ENCODE measurements around the gene SLC30A2. TPM values are rescaled to one million over a fixed set of nuclear protein-coding genes. Genes with fewer than 3 reads are reported as not detected.

Gene SLC30A2
- total RNA-seq, 4 donors from 2014 or later = not detected

DNA sequence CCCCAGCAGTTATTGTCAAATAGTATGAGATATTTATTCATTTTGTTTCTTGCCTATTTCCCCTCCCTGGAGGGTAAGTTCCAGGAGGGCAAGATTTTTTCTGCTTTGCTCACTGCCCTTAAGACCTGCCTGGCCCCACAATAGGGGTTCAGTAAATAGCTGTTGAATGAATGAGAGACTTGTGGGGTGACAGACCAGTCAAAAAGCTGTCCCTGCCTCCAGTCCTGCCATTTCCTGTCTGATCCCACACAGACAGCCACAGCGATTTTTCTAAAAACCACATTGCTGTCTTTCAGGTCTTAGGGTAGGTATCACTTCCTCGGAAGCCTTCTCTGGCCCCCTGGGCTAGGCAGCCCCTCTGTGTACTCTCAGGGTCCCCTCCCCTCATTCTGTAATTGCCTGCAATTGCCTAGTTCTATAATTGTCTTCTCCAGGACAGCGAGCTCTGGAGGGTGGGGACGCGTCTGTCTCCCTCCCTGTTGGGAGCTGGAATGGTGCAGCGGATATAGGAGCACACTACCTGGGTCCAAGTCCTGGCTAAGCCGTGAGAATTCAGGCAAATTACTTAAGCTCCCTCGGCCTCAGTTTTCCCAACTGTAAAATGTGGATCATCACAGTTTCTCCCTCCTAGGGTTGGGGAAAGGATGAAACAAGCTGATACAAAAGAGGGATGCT is 26.1 kb downstream of the SLC30A2 start:
- WGBS, 2 donors = 71 to 83% methylated on average over 8 of the region's 8 CpGs
- H3K4me1 ChIP-seq = peaks cover 8 to 15% (median 12%) of the 10 kb centered on the region in 3 donors

DNA sequence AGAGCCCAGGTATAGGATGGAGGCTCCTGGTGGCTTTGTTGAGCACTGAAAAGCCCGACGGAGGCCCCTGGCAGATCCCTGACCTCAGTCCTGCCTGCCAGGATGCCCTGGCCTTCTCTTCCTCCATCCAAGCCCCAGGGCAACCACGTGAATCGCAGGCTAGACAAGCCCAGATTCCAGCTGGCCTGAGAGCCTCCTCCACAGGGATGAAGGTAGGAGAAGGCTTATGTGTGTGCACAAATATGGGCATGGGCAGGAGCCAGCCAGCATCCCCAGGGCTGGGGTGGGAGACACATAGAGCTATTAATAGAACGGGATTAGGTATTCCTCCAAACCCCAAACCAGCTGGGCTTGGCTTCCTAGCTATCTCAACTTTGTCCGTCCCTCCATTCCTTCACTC is 28.3 kb downstream of the SLC30A2 start:
- no peaks in the 10 kb centered on the region for H3K27me3 ChIP-seq
- H3K4me3 ChIP-seq = no peak overlapping the region
- H3K9me3 ChIP-seq = no peaks in the 10 kb centered on the region
- no peak for DNase-seq
- TF ChIP-seq, protein P1, sequence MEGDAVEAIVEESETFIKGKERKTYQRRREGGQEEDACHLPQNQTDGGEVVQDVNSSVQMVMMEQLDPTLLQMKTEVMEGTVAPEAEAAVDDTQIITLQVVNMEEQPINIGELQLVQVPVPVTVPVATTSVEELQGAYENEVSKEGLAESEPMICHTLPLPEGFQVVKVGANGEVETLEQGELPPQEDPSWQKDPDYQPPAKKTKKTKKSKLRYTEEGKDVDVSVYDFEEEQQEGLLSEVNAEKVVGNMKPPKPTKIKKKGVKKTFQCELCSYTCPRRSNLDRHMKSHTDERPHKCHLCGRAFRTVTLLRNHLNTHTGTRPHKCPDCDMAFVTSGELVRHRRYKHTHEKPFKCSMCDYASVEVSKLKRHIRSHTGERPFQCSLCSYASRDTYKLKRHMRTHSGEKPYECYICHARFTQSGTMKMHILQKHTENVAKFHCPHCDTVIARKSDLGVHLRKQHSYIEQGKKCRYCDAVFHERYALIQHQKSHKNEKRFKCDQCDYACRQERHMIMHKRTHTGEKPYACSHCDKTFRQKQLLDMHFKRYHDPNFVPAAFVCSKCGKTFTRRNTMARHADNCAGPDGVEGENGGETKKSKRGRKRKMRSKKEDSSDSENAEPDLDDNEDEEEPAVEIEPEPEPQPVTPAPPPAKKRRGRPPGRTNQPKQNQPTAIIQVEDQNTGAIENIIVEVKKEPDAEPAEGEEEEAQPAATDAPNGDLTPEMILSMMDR (IDR thresholded peaks at IDR 0.05) = no peak
- intact Hi-C loops (cut with DNase I) = no loop called here
- no peak overlapping the region for H3K27ac ChIP-seq
- WGBS, 2 donors = 43 to 44% methylated on average over 3 to 6 of the region's 6 CpGs
- H3K4me1 ChIP-seq = peaks cover 8 to 16% (median 12%) of the 10 kb centered on the region in 3 donors
- H3K36me3 ChIP-seq = no peaks in the 10 kb centered on the region

More for the DNA sequence above, 26.1 kb downstream of the SLC30A2 start:
- Histone ChIP-seq H3K9me3 (no peaks in the 10 kb centered on the region), H3K36me3 (no peaks in the 10 kb centered on the region), H3K4me3 (no peak overlapping the region), H3K27ac (no peak overlapping the region), H3K27me3 (no peaks in the 10 kb centered on the region)
- DNase-seq = no peak
- TF ChIP-seq, protein P1 (IDR thresholded peaks at IDR 0.05) = no peak
- no peak for TF ChIP-seq POLR2A (IDR thresholded peaks at IDR 0.05)
- intact Hi-C loops (cut with DNase I) = no loop called here

DNA sequence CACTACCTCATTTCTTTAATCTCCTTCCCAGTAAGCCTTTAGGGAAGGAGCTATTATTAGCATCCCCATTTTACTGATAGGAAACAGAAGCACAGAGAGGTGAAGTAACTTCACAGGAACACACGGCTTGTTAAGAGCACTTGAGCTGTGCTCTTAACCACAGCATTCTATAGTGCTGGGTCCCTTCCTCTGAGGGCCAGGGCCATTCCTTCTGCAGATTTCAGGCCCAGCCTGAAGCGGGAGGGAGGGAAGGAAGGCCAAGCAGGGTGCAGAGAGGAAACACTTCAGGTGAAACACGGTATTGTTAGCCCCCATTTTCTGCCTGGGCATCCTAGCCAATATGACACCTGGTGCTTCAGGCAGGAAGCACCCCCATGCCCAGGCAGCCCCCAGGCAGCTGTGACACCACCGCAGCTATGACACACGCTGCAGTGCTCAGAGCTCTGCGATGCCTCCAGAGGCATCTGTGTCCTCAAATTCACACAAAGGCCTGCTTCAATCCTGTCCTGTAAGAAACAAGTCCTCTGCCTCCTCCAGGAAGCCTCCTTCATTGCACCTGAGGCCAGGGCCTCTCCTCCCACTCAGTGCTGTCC is 28.9 kb downstream of the SLC30A2 start:
- TF ChIP-seq, protein P1 (IDR thresholded peaks at IDR 0.05) = no peak
- TF ChIP-seq POLR2A (IDR thresholded peaks at IDR 0.05) = no peak
- intact Hi-C loops (cut with DNase I) = no loop called here
- Histone ChIP-seq H3K4me3 (no peak overlapping the region), H3K9me3 (no peaks in the 10 kb centered on the region), H3K36me3 (no peaks in the 10 kb centered on the region), H3K27ac (no peak overlapping the region), H3K4me1 (peaks cover 8 to 14% (median 9%) of the 10 kb centered on the region in 3 donors), H3K27me3 (no peaks in the 10 kb centered on the region)
- WGBS, 2 donors = 56 to 74% methylated on average over 4 to 6 of the region's 6 CpGs
- no peak for DNase-seq

DNA sequence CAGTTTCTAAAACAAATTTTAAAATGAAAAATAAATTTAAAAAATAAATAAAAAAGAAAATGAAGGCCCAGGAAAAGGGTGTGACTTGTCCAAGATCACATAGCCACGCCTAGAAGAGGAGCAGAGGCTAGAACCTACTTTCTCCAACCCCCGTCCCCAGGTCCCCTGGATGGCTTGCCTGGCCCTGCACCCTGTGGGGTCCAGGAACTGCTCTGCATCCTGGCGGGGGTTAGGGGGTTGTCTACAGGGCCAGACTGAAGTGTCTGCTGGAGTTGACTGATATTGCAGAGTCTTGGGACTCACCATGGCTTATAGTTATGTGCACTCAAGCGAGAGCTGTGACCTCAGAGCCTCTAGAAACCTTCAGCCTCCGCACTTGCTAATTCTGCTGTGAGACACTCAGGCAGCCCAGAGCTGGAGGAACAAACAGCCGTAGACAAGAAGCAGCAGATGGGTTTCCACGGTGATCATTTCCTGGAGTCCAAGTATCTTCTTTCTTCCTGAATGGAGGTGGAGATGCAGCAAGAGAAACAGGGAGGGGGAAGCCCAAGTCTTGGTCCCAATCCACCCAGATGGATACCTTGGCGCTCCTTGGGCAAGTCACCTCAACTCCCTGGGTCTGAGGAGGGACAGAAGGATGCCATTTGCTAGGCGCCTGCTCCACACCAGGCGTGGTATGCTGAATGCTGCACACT is 29.5 kb downstream of the SLC30A2 start:
- Histone ChIP-seq H3K9me3 (no peaks in the 10 kb centered on the region), H3K4me3 (no peak overlapping the region), H3K4me1 (peaks cover 2 to 11% (median 8%) of the 10 kb centered on the region in 3 donors), H3K27me3 (no peaks in the 10 kb centered on the region), H3K36me3 (no peaks in the 10 kb centered on the region), H3K27ac (no peak overlapping the region)
- TF ChIP-seq, protein P1 (IDR thresholded peaks at IDR 0.05) = no peak
- intact Hi-C loops (cut with DNase I) = no loop called here
- DNase-seq = no peak
- 71 to 73% methylated on average over 7 to 9 of the region's 10 CpGs for WGBS, 2 donors

DNA sequence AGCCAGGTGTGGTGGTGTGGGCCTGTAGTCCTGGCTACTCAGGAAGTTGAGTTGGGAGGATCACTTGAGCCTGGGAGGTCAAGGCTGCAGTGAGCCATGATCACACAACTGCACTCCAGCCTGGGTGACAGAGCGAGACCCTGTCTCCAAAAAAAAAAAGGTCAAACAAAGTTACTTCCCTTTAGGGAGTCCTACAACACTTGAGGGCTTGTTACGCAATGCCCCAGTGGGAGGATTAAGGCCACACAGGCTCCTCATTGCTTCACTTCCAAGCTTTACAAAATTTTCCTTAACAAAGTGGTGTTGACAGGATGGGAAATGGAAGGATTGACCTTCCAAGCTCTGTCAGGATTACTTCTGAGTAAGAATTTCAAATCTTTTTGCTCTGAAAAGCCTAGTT is 30.6 kb downstream of the SLC30A2 start:
- no peaks in the 10 kb centered on the region for H3K9me3 ChIP-seq
- H3K4me3 ChIP-seq = no peak overlapping the region
- DNase-seq = no peak
- no peaks in the 10 kb centered on the region for H3K36me3 ChIP-seq
- H3K4me1 ChIP-seq = peaks cover 0 to 11% (median 8%) of the 10 kb centered on the region in 3 donors
- 52 to 57% methylated on average over 2 of the region's 2 CpGs for WGBS, 2 donors
- H3K27ac ChIP-seq = no peak overlapping the region
- no peaks in the 10 kb centered on the region for H3K27me3 ChIP-seq
- intact Hi-C loops (cut with DNase I) = no loop called here
- TF ChIP-seq POLR2A (IDR thresholded peaks at IDR 0.05) = no peak

Measured in esophagus squamous epithelium (tissue), 5 donors.